ENCODE data around the gene ZC3H14.

DNA sequence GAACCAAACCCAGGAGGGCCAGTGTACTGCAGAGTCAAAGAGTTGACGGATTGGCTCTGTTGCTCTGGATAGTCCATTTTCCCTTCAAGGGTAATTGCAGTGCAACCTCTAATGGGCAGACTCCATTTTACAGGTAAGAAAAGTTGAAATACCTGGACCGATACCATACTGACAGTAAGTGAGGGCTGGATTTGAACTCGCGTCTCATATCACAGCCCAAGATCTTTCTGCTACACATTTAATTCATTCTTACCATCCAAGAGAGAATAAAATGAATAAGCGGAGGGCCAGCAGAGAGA is 356 bp upstream of the ZC3H14 start:
- TF ChIP-seq, protein P1, sequence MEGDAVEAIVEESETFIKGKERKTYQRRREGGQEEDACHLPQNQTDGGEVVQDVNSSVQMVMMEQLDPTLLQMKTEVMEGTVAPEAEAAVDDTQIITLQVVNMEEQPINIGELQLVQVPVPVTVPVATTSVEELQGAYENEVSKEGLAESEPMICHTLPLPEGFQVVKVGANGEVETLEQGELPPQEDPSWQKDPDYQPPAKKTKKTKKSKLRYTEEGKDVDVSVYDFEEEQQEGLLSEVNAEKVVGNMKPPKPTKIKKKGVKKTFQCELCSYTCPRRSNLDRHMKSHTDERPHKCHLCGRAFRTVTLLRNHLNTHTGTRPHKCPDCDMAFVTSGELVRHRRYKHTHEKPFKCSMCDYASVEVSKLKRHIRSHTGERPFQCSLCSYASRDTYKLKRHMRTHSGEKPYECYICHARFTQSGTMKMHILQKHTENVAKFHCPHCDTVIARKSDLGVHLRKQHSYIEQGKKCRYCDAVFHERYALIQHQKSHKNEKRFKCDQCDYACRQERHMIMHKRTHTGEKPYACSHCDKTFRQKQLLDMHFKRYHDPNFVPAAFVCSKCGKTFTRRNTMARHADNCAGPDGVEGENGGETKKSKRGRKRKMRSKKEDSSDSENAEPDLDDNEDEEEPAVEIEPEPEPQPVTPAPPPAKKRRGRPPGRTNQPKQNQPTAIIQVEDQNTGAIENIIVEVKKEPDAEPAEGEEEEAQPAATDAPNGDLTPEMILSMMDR (IDR thresholded peaks at IDR 0.05; ENCODE audit: low read length), result no peak
- TF ChIP-seq EZH2 (optimal IDR thresholded peaks at IDR 0.05; ENCODE audit: low read depth, low read length), result no peak
